A673 (cell line): ENCODE data around the gene CIROP.

Experiments
- CTCF ChIP-seq: fragments of 300-800, 200-600 bp; sonication (generic); conservative IDR thresholded peaks from 2 replicates; pipeline ENCODE4 v1.5.1; 2017; ENCODE audit warnings: low read depth, mild to moderate bottlenecking, antibody characterized with exemption, low read length, moderate library complexity, mixed read lengths
- EZH2 ChIP-seq: fragments of 200-600 bp; sonication (generic); IDR thresholded peaks from 2 replicates; pipeline ENCODE4 v1.6.1; 2017; ENCODE audit warnings: borderline replicate concordance, low read depth, mild to moderate bottlenecking, mixed read lengths, antibody characterized with exemption, low read length; ENCODE audit not compliant: poor library complexity, severe bottlenecking

GRCh38 chr14:23118506-23119362 is 13.9 kb upstream of the CIROP start, which contains the start of gene CEBPE:
- TF ChIP-seq CTCF (no peak), EZH2 (no peak)
